Smooth muscle cell (in vitro differentiated cells): ENCODE results near the gene BAZ1B. TPM values are rescaled to one million over a fixed set of nuclear protein-coding genes. Genes with fewer than 3 reads are reported as not detected.

Experiments used
- DNase-seq: peaks from one replicate; lab custom pipeline; 2025; ENCODE audit not compliant: unreplicated experiment; lab: John Stamatoyannopoulos, UW
- H2AFZ ChIP-seq: fragments of 200-600 bp; sonication (generic); 2 replicates; pipeline ENCODE4 v1.6.0; 2016; ENCODE audit warnings: antibody characterized with exemption, low read depth, mild to moderate bottlenecking
- H3F3A ChIP-seq: fragments of 200-600 bp; sonication (generic); 2 replicates; pipeline ENCODE4 v1.6.0; 2017; ENCODE audit warnings: antibody characterized with exemption, low read depth
- H3K27ac ChIP-seq: fragments of 200-600 bp; sonication (generic); 2 replicates; pipeline ENCODE4 v1.5.1; 2016; ENCODE audit warnings: low read depth, mild to moderate bottlenecking
- H3K27me3 ChIP-seq: fragments of 200-600 bp; sonication (generic); 2 replicates; pipeline ENCODE4 v1.6.1; 2016; ENCODE audit warnings: low read depth, mild to moderate bottlenecking
- H3K36me3 ChIP-seq: fragments of 200-600 bp; sonication (generic); 2 replicates; pipeline ENCODE4 v1.5.1; 2016; ENCODE audit warnings: low read depth
- H3K4me1 ChIP-seq: fragments of 200-600 bp; sonication (generic); 2 replicates; pipeline ENCODE4 v1.5.1; 2016; ENCODE audit warnings: low read depth
- H3K4me2 ChIP-seq: fragments of 200-600 bp; sonication (generic); 2 replicates; pipeline ENCODE4 v1.6.0; 2016; ENCODE audit warnings: mild to moderate bottlenecking
- H3K4me3 ChIP-seq: fragments of 200-600 bp; sonication (generic); 2 replicates; pipeline ENCODE4 v1.5.1; 2016; ENCODE audit warnings: mild to moderate bottlenecking
- H3K79me2 ChIP-seq: fragments of 200-600 bp; sonication (generic); 2 replicates; pipeline ENCODE4 v1.6.0; 2016; ENCODE audit warnings: low read depth, mild to moderate bottlenecking
- H3K9ac ChIP-seq: fragments of 200-600 bp; sonication (generic); 2 replicates; pipeline ENCODE4 v1.6.0; 2016; ENCODE audit warnings: low read depth
- H3K9me3 ChIP-seq: fragments of 200-600 bp; sonication (generic); replicated peaks from 2 replicates; pipeline ENCODE4 v1.5.1; 2016; ENCODE audit warnings: low read depth
- H4K20me1 ChIP-seq: fragments of 200-600 bp; sonication (generic); 2 replicates; pipeline ENCODE4 v1.6.0; 2016; ENCODE audit warnings: low read depth
- WGBS: methylation state at CpG from one replicate; pipeline ENCODE4 v1.1.7; 2016; ENCODE audit warnings: low lambda C conversion rate; 5-methylcytosine and 5-hydroxymethylcytosine counted together
- polyA plus RNA-seq: library from polyadenylated mRNA; unstranded; fragments of >200 nt; fragmentation: Nextera tagmentation; extraction: Ambion mirVana; gene quantifications from 2 replicates; pipeline ENCODE4 v1.2.1, GENCODE V29; 2016
- total RNA-seq: library from RNA; depleted of rRNA; stranded (reverse); fragments of >200 nt; gene quantifications from 2 replicates; pipeline ENCODE4 v1.2.3, GENCODE V29; 2014
- TF ChIP-seq, protein P1 (sequence below): fragments of 200-600 bp; sonication (generic); IDR thresholded peaks from 2 replicates; pipeline ENCODE4 v1.5.1; 2017; ENCODE audit warnings: borderline replicate concordance, mild to moderate bottlenecking, antibody characterized with exemption; ENCODE audit not compliant: insufficient read depth, poor library complexity, severe bottlenecking

BAZ1B gene
- total and polyA plus RNA-seq, 2 experiments from 2014 or later: 20.1 to 43.9 TPM

DNA sequence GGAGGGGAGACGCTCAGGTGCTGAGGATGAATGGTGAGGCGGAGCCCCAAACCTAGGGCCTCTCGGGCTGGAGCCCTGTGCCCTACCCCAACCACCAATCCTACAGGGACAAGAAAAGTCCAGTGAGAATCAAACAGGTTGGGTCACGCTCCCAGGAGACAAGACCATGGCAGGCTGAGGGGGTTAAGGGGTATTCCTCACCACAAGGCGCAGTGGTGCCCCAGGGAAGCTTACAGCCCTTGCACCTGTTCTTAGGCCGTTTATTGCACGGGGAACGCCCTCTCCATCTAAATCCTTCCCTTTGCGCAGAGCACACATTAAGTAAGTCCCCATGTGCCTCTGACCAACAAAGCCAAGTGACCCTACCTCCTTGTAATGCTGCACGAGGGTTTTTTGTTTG, 85.0 kb downstream of the BAZ1B start:
- Histone ChIP-seq H3F3A (no peaks in the 10 kb centered on the region), H3K27me3 (no peaks in the 10 kb centered on the region), H3K4me1 (no peaks in the 10 kb centered on the region), H2AFZ (no peak overlapping the region), H3K4me2 (no peak overlapping the region), H4K20me1 (no peaks in the 10 kb centered on the region), H3K36me3 (peaks cover 2% of the 10 kb centered on the region), H3K4me3 (no peak overlapping the region), H3K9me3 (no peaks in the 10 kb centered on the region), H3K9ac (no peak overlapping the region), H3K27ac (no peak overlapping the region), H3K79me2 (no peaks in the 10 kb centered on the region)
- WGBS: 91% methylated on average over 10 of the region's 10 CpGs
- TF ChIP-seq, protein P1, sequence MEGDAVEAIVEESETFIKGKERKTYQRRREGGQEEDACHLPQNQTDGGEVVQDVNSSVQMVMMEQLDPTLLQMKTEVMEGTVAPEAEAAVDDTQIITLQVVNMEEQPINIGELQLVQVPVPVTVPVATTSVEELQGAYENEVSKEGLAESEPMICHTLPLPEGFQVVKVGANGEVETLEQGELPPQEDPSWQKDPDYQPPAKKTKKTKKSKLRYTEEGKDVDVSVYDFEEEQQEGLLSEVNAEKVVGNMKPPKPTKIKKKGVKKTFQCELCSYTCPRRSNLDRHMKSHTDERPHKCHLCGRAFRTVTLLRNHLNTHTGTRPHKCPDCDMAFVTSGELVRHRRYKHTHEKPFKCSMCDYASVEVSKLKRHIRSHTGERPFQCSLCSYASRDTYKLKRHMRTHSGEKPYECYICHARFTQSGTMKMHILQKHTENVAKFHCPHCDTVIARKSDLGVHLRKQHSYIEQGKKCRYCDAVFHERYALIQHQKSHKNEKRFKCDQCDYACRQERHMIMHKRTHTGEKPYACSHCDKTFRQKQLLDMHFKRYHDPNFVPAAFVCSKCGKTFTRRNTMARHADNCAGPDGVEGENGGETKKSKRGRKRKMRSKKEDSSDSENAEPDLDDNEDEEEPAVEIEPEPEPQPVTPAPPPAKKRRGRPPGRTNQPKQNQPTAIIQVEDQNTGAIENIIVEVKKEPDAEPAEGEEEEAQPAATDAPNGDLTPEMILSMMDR: no peak
- DNase-seq: no peak

DNA sequence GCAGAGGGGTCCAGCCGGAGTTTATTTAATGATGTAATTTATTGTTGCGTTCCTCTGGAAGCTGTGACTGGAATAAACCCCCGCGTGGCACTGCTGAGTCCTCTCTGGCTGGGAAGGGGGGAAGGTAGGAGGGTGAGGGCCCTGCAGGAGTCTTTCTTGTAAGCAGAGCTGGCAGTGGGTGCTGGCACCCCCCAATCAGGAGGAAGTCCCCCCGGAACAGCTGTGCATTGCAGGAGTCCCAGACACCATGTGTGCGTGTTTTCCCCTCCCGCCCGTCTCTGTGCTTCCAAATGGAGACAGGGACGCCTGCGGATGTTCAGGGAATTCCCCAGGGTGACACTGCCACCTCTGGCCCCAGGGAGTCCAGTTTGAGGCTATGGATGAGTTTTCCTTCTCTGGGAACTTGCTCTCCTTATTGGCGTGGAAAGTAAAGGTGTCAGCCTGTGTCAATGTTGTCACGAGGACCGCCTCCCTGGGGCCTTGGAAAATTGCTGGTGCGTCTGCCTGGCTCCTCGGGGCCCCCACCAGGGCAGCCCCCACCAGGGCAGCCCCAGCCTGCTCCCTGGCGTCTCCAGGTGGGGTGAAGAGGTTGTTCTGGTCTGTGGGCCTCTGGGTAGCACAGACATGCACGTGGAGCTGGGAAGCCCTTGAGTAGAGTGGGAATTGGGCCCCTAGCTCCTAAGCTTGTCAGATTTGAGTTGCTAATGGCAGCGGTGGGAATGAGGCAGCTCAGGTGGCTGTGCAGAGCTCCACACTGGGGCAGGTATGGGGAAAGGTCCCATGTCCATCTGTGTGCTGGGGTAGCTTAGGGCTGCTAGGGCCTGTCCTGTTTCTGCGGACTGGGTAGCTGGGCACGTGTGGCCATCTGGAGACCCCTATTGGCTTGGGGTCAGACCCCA, 85.8 kb downstream of the BAZ1B start:
- WGBS: 70% methylated on average over 20 of the region's 20 CpGs

DNA sequence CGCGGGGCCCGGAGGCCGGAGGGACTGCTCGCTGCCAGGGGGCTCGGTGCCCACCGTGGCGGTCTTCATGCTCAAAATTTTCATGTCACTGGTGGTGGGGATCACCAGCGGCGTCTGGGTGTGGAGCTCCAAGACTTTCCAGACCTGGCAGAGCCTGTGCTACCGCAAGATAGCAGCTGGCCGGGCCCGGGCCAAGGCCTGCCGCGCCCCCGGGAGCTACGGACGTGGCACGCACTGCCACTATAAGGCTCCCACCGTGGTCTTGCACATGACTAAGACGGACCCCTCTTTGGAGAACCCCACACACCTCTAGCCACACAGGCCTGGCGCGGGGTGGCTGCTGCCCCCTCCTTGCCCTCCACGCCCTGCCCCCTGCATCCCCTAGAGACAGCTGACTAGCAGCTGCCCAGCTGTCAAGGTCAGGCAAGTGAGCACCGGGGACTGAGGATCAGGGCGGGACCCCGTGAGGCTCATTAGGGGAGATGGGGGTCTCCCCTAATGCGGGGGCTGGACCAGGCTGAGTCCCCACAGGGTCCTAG, 86.6 kb downstream of the BAZ1B start:
- Histone ChIP-seq H3K9me3 (no peaks in the 10 kb centered on the region), H3K27me3 (no peaks in the 10 kb centered on the region), H3K36me3 (no peaks in the 10 kb centered on the region), H3F3A (no peaks in the 10 kb centered on the region), H4K20me1 (no peaks in the 10 kb centered on the region), H3K9ac (no peak overlapping the region), H3K4me3 (no peak overlapping the region), H3K79me2 (no peaks in the 10 kb centered on the region), H3K4me1 (no peaks in the 10 kb centered on the region), H3K4me2 (no peak overlapping the region), H2AFZ (no peak overlapping the region), H3K27ac (no peak overlapping the region)
- WGBS: 96% methylated on average over 28 of the region's 28 CpGs
- DNase-seq: no peak
- TF ChIP-seq, protein P1: no peak

More for the DNA sequence above, 85.8 kb downstream of the BAZ1B start:
- Histone ChIP-seq H4K20me1 (no peaks in the 10 kb centered on the region), H3K9ac (no peak overlapping the region), H2AFZ (no peak overlapping the region), H3K27ac (no peak overlapping the region), H3K4me3 (no peak overlapping the region), H3K79me2 (no peaks in the 10 kb centered on the region), H3F3A (no peaks in the 10 kb centered on the region), H3K27me3 (no peaks in the 10 kb centered on the region), H3K9me3 (no peaks in the 10 kb centered on the region), H3K36me3 (peaks cover 2% of the 10 kb centered on the region), H3K4me2 (no peak overlapping the region), H3K4me1 (no peaks in the 10 kb centered on the region)
- TF ChIP-seq, protein P1: no peak
- DNase-seq: no peak

DNA sequence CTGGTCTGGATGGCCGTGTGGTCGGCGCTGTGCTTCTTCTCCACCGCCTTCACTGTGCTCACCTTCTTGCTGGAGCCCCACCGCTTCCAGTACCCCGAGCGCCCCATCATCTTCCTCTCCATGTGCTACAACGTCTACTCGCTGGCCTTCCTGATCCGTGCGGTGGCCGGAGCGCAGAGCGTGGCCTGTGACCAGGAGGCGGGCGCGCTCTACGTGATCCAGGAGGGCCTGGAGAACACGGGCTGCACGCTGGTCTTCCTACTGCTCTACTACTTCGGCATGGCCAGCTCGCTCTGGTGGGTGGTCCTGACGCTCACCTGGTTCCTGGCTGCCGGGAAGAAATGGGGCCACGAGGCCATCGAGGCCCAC, 87.4 kb downstream of the BAZ1B start:
- Histone ChIP-seq H3K4me2 (no peak overlapping the region), H4K20me1 (no peaks in the 10 kb centered on the region), H3K79me2 (no peaks in the 10 kb centered on the region), H3F3A (no peaks in the 10 kb centered on the region), H2AFZ (no peak overlapping the region), H3K27ac (no peak overlapping the region), H3K36me3 (no peaks in the 10 kb centered on the region), H3K9ac (no peak overlapping the region), H3K9me3 (no peaks in the 10 kb centered on the region), H3K27me3 (no peaks in the 10 kb centered on the region), H3K4me1 (no peaks in the 10 kb centered on the region), H3K4me3 (no peak overlapping the region)
- DNase-seq: no peak
- TF ChIP-seq, protein P1: no peak
- WGBS: 99% methylated on average over 26 of the region's 26 CpGs
